Liver (tissue), 9 donors: ENCODE measurements around the gene COLEC12. TPM values are rescaled to one million over a fixed set of nuclear protein-coding genes. Genes with fewer than 3 reads are reported as not detected.

Experiments used
- DNase-seq: peaks from one replicate; pipeline ENCODE4 v3.0.0-alpha.2; 2017; ENCODE audit warnings: low spot score
- H3K27ac ChIP-seq, 2 donors: one replicate each; pipeline ENCODE4 v1.7.0; 2013; ENCODE audit warnings: inconsistent platforms in 2 of 2, low read length in 2 of 2, control low read depth in 1 of 2, low read depth in 1 of 2, mild to moderate bottlenecking in 1 of 2
- H3K27me3 ChIP-seq, 4 donors: one replicate each; pipeline versions ENCODE4 v1.6.1 to v1.7.0; 2013; ENCODE audit warnings: low read length in 3 of 4, inconsistent platforms in 1 of 4, mild to moderate bottlenecking in 1 of 4, moderate library complexity in 1 of 4; ENCODE audit not compliant: control insufficient read depth in 4 of 4, insufficient read depth in 4 of 4
- H3K36me3 ChIP-seq, 4 donors: one replicate each; pipeline versions ENCODE4 v1.6.1 to v1.7.0; 2013; ENCODE audit warnings: low read length in 3 of 4, mild to moderate bottlenecking in 3 of 4, low read depth in 1 of 4, moderate library complexity in 1 of 4; ENCODE audit not compliant: control insufficient read depth in 4 of 4, insufficient read depth in 3 of 4
- H3K4me1 ChIP-seq, 4 donors: one replicate each; pipeline versions ENCODE4 v1.6.1 to v1.7.0; 2013; ENCODE audit warnings: low read length in 3 of 4, mild to moderate bottlenecking in 3 of 4, moderate library complexity in 1 of 4; ENCODE audit not compliant: control insufficient read depth in 4 of 4, insufficient read depth in 4 of 4
- H3K4me3 ChIP-seq, 3 donors: one replicate each; pipeline versions ENCODE4 v1.6.1 to v1.7.0; 2013; ENCODE audit warnings: low read length in 3 of 3, control low read depth in 1 of 3, low read depth in 1 of 3, mild to moderate bottlenecking in 1 of 3
- H3K9ac ChIP-seq, 2 donors: one replicate each; pipeline ENCODE4 v1.7.0; 2013; ENCODE audit warnings: low read length in 2 of 2, mild to moderate bottlenecking in 2 of 2, moderate library complexity in 2 of 2, control low read depth in 1 of 2, low read depth in 1 of 2
- H3K9me3 ChIP-seq, 4 donors: one replicate each; pipeline versions ENCODE4 v1.6.1 to v1.7.0; 2013; ENCODE audit warnings: low read length in 3 of 4; ENCODE audit not compliant: control insufficient read depth in 4 of 4
- ATF3 ChIP-seq: IDR thresholded peaks from 2 replicates; pipeline ENCODE4 v1.6.1; 2016; ENCODE audit warnings: antibody characterized with exemption
- CTCF ChIP-seq: fragments of 150-350 bp; IDR thresholded peaks from 2 replicates; pipeline ENCODE4 v1.5.1; 2017; ENCODE audit warnings: improper control_type of control experiment, low read depth, low read length; ENCODE audit not compliant: missing input control
- FOXA2 ChIP-seq: IDR thresholded peaks from 2 replicates; pipeline ENCODE4 v1.6.1; 2016; ENCODE audit warnings: antibody characterized with exemption
- GABPA ChIP-seq, 2 donors: IDR thresholded peaks in 1 of 2; conservative IDR thresholded peaks in 1 of 2; 2 replicates each; pipeline ENCODE4 v1.6.1; 2016; ENCODE audit warnings: antibody characterized with exemption in 2 of 2, mild to moderate bottlenecking in 1 of 2, moderate library complexity in 1 of 2
- HNF4G ChIP-seq: IDR thresholded peaks from 2 replicates; pipeline ENCODE4 v1.6.1; 2016; ENCODE audit warnings: antibody characterized with exemption
- JUND ChIP-seq, 2 donors: IDR thresholded peaks; 2 replicates each; pipeline ENCODE4 v1.6.1; 2016; ENCODE audit warnings: antibody characterized with exemption in 2 of 2
- NR2F2 ChIP-seq: IDR thresholded peaks from 2 replicates; pipeline ENCODE4 v1.6.1; 2016; ENCODE audit warnings: antibody characterized with exemption
- RAD21 ChIP-seq, 2 donors: IDR thresholded peaks; 2 replicates each; pipeline ENCODE4 v1.6.1; 2016; ENCODE audit warnings: antibody characterized with exemption in 2 of 2, mild to moderate bottlenecking in 2 of 2
- RXRA ChIP-seq, 2 donors: IDR thresholded peaks; 2 replicates each; pipeline ENCODE4 v1.6.1; 2017 to 2018; ENCODE audit warnings: antibody characterized with exemption in 2 of 2, mild to moderate bottlenecking in 1 of 2
- SP1 ChIP-seq: IDR thresholded peaks from 2 replicates; pipeline ENCODE4 v1.6.1; 2018; ENCODE audit warnings: antibody characterized with exemption, mild to moderate bottlenecking
- TAF1 ChIP-seq: conservative IDR thresholded peaks from 2 replicates; pipeline ENCODE4 v1.6.1; 2016; ENCODE audit warnings: antibody characterized with exemption, mild to moderate bottlenecking
- YY1 ChIP-seq: IDR thresholded peaks from 2 replicates; pipeline ENCODE4 v1.6.1; 2016; ENCODE audit warnings: antibody characterized with exemption, mild to moderate bottlenecking
- WGBS: extraction: QIAGEN DNeasy Blood & Tissue Kit; methylation state at CpG from one replicate; pipeline ENCODE4 v1.1.7; 2013; 5-methylcytosine and 5-hydroxymethylcytosine counted together
- polyA plus RNA-seq, 2 donors: library from polyadenylated mRNA; stranded (reverse) in 1 of 2; unstranded in 1 of 2; fragments of 200-250 nt in 1 of 2; fragments of >200 nt in 1 of 2; fragmentation: Nextera tagmentation in 1 of 2; extraction: Ambion mirVana in 1 of 2; gene quantifications; one replicate each; pipeline versions ENCODE4 v1.2.1 to v1.2.3, GENCODE V29; 2013 to 2015
- total RNA-seq, 2 donors: library from RNA; depleted of rRNA; stranded (reverse); fragments of >200 nt; gene quantifications; one replicate each; pipeline ENCODE4 v1.2.3, GENCODE V29; 2014
- TF ChIP-seq, protein P1 (sequence below): IDR thresholded peaks from 2 replicates; pipeline ENCODE4 v1.6.1; 2016; ENCODE audit warnings: antibody characterized with exemption, mild to moderate bottlenecking
- TF ChIP-seq, protein P2 (sequence below): IDR thresholded peaks from 2 replicates; pipeline ENCODE4 v1.6.1; 2016; ENCODE audit warnings: antibody characterized with exemption
- donor health status: healthy.
- donor health status: healthy.
- donor health status: healthy.
- donor health status: healthy.
- donor health status: healthy.

The COLEC12 gene
- total and polyA plus RNA-seq, 4 donors: 0.03 to 1.6 (median 0.28) TPM

GRCh38 chr18:421247-422155, 79.0 kb downstream of the COLEC12 start:
- no peak overlapping the region for H3K9ac ChIP-seq
- 62% methylated on average over 6 of the region's 6 CpGs for WGBS
- H3K4me1 ChIP-seq: no peaks in the 10 kb centered on the region
- no peaks in the 10 kb centered on the region for H3K9me3 ChIP-seq
- TF ChIP-seq RXRA (IDR thresholded peaks at IDR 0.05) (no peak), ATF3 (no peak), SP1 (no peak), JUND (IDR thresholded peaks at IDR 0.05) (no peak), GABPA (IDR thresholded peaks at IDR 0.05 in 1 of 2, conservative IDR thresholded peaks at IDR 0.05 in 1 of 2) (no peak), TAF1 (no peak)
- TF ChIP-seq, protein P1, sequence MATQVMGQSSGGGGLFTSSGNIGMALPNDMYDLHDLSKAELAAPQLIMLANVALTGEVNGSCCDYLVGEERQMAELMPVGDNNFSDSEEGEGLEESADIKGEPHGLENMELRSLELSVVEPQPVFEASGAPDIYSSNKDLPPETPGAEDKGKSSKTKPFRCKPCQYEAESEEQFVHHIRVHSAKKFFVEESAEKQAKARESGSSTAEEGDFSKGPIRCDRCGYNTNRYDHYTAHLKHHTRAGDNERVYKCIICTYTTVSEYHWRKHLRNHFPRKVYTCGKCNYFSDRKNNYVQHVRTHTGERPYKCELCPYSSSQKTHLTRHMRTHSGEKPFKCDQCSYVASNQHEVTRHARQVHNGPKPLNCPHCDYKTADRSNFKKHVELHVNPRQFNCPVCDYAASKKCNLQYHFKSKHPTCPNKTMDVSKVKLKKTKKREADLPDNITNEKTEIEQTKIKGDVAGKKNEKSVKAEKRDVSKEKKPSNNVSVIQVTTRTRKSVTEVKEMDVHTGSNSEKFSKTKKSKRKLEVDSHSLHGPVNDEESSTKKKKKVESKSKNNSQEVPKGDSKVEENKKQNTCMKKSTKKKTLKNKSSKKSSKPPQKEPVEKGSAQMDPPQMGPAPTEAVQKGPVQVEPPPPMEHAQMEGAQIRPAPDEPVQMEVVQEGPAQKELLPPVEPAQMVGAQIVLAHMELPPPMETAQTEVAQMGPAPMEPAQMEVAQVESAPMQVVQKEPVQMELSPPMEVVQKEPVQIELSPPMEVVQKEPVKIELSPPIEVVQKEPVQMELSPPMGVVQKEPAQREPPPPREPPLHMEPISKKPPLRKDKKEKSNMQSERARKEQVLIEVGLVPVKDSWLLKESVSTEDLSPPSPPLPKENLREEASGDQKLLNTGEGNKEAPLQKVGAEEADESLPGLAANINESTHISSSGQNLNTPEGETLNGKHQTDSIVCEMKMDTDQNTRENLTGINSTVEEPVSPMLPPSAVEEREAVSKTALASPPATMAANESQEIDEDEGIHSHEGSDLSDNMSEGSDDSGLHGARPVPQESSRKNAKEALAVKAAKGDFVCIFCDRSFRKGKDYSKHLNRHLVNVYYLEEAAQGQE: no peak
- H3K4me3 ChIP-seq: no peak overlapping the region
- no peak for DNase-seq
- H3K27ac ChIP-seq: no peak overlapping the region
- H3K27me3 ChIP-seq: peaks cover 0 to 4% (median 0%) of the 10 kb centered on the region in 4 donors
- no peaks in the 10 kb centered on the region for H3K36me3 ChIP-seq

DNA sequence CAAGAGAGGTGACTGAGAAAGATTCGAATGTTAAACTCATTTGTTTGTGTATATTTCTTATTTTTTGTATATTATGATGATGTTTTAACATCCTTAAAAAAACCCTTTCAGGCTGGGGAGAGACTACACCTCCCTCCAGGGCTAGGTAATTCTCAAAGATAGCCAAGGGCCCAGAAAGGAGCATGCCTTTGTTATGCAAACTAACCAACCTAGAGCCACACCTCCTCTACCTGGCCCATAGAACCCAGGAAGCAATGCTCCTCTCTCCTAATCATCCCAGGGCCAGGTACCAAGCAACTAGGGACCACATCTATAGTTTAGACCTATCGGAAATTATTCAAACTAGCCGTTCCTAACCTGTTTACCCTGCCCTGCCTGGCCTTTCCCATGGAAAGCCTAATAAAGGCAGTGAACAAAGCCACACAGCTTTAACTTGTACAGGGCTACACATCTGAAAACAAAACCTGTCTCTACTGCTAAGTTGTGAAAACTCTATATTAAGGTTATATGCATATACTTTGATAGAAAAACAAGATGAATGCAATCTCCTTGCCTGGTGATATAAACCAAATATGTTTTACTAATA, 79.7 kb downstream of the COLEC12 start:
- Histone ChIP-seq H3K9ac (no peak overlapping the region), H3K27me3 (no peaks in the 10 kb centered on the region), H3K4me1 (no peaks in the 10 kb centered on the region), H3K36me3 (no peaks in the 10 kb centered on the region), H3K27ac (no peak overlapping the region), H3K4me3 (no peak overlapping the region), H3K9me3 (no peaks in the 10 kb centered on the region)
- TF ChIP-seq NR2F2: no peak
- no peak for DNase-seq
- 80% methylated on average over 3 of the region's 3 CpGs for WGBS

- H3K4me3 ChIP-seq: no peak overlapping the region
- TF ChIP-seq RXRA (IDR thresholded peaks at IDR 0.05) (no peak), YY1 (no peak), RAD21 (IDR thresholded peaks at IDR 0.05) (no peak), JUND (IDR thresholded peaks at IDR 0.05) (no peak), GABPA (IDR thresholded peaks at IDR 0.05 in 1 of 2, conservative IDR thresholded peaks at IDR 0.05 in 1 of 2) (no peak), CTCF (no peak), FOXA2 (no peak), NR2F2 (no peak), HNF4G (no peak), ATF3 (no peak)
- TF ChIP-seq, protein P1: no peak
- TF ChIP-seq, protein P2, sequence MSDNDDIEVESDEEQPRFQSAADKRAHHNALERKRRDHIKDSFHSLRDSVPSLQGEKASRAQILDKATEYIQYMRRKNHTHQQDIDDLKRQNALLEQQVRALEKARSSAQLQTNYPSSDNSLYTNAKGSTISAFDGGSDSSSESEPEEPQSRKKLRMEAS: no peak
- no peaks in the 10 kb centered on the region for H3K27me3 ChIP-seq
- WGBS: 82% methylated on average over 5 of the region's 5 CpGs
- no peak overlapping the region for H3K9ac ChIP-seq
- no peaks in the 10 kb centered on the region for H3K9me3 ChIP-seq
- H3K36me3 ChIP-seq: no peaks in the 10 kb centered on the region
- DNase-seq: no peak
- H3K27ac ChIP-seq: no peak overlapping the region
- H3K4me1 ChIP-seq: no peaks in the 10 kb centered on the region
These were observed 80.8 kb downstream of the COLEC12 start for GRCh38 chr18:419541-420175.
